NOMO-1 (cell line): ENCODE data around the gene BCAS3.
A peak's percentile ranks its signal among the peaks of the same experiment; 100 is the strongest.

Experiments used
- DNase-seq, 2 experiments: peaks; one replicate each; lab custom pipeline; 2025; ENCODE audit not compliant: unreplicated experiment in 2 of 2; lab: John Stamatoyannopoulos, UW

Gene BCAS3

GRCh38 chr17:61384692-61385576 lies 707.3 kb downstream of the BCAS3 start:
- DNase-seq = no peak

- DNase-seq = no peak
Measured at GRCh38 chr17:61385577-61386236, 708.1 kb downstream of the BCAS3 start.

- DNase-seq = no peak
Measured at GRCh38 chr17:61386251-61386650, 708.6 kb downstream of the BCAS3 start.

- no peak for DNase-seq
Measured at GRCh38 chr17:61387011-61387410, 709.4 kb downstream of the BCAS3 start.

GRCh38 chr17:61387511-61388305 lies 710.1 kb downstream of the BCAS3 start:
- no peak for DNase-seq

DNA sequence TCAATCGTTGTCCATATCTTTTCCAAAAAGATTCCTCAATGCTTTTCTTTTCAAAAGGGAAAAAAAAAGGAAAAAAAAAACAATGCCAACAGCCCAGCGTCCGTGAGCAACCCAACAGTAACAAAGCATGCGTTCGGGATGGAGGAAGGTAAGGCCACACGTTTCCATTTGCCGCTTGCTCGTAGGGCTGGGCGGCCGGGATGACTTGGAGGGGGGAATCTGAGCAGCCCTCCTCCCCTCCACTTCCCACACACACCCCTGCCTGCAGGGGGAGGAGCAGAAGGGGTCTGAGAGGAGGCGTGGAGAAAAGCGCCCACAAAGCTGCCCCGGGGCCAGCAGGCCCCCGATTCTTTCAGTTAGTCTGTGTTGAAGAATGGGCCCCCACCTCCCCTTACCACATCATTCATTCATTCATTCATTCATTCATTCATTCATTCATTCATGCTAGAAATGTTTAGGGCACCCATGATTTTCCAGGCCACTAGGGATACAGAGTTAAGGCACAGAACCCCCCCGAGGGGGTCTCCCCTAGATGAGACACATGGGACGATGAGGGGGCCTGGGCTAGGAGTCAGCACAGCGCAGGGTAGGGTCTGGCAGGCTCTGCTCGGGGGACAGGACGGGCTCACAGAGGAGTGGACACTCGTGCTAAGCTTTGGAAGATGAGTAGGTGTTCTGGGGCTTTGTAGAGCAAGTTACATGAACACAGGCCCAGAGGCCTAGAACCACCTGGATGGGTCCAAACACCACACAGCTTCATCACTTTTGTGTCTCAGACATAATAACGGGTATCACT lies 711.1 kb downstream of the BCAS3 start:
- DNase-seq = no peak

DNA sequence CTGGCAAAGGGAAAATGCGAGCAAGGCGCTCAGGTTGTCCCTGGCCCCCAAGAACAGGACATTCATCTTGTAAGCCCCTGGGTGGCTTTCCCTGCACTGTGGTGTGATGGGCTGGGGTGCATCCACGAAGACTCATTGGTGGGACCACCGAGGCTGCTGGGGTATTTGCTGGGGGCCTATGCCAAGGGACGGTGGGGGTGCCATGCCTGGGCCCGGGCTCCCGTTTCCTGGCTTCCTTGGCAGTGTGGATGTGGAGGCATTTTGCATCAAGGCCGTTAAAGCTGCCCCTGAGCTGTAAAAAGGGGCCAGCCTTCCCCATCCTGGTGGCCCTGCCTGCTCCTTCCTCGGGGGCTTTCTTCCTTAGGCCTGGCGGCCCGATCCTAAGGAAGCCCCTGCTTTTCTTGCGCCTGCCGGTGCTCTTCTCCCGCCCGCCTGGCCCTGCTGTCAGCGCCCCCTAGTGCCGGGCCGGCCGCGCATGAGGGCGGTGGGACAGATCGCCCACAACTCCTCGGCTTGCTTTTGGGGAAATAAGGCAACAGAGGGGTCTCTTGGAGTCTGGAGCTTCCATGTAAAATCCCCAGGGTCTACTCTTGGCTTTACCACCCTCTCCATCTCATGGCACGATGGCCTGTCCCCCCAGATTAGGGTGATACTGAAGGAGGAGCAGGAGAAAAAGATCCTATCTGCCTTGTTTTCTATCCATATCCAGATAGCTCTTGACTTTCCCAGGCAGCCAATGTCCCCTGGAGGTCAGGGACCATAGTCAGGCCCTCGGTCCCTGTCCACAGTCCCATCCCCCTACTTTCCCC lies 712.2 kb downstream of the BCAS3 start:
- peak in 1 of 2 experiments; percentile 44 for DNase-seq

DNA sequence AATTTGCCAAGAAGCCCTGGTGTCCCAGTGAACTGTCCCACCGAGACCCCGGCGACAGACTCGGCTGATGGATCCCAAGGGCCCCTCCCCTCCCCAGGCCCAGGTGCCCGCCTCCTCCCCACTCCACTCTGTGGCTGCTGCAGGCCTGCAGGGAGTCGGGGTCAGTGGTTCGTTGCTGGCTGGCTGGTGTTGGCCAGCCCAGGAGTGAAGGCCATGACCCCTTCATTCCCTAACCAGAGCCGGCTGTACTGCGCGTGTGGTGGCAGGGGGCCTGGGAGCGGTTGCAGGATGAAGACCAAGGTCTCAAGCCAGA lies 712.8 kb downstream of the BCAS3 start:
- no peak for DNase-seq

GRCh38 chr17:61391595-61392291 lies 714.1 kb downstream of the BCAS3 start:
- DNase-seq = no peak

- DNase-seq = no peak
Measured at GRCh38 chr17:61392679-61393078, 715.0 kb downstream of the BCAS3 start.

DNA sequence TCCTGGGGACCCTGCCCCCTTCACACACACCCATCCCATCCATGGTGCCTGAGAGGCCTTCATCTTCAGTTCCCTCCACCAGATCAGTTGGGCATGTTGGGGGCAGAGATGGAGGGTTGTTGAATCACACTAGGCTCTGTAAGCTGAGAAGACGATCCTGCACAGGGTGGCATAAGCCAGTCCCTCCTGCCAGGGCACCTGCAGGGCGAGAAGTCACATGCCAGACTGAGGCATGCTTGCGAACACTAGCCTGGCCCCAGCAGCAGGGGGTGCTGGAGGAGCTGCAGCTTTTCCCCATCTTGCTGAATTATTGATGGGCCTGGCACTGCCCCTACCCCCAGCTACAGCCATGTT lies 715.9 kb downstream of the BCAS3 start:
- no peak for DNase-seq

- DNase-seq = no peak
Measured at GRCh38 chr17:61393904-61394629, 716.4 kb downstream of the BCAS3 start.

DNA sequence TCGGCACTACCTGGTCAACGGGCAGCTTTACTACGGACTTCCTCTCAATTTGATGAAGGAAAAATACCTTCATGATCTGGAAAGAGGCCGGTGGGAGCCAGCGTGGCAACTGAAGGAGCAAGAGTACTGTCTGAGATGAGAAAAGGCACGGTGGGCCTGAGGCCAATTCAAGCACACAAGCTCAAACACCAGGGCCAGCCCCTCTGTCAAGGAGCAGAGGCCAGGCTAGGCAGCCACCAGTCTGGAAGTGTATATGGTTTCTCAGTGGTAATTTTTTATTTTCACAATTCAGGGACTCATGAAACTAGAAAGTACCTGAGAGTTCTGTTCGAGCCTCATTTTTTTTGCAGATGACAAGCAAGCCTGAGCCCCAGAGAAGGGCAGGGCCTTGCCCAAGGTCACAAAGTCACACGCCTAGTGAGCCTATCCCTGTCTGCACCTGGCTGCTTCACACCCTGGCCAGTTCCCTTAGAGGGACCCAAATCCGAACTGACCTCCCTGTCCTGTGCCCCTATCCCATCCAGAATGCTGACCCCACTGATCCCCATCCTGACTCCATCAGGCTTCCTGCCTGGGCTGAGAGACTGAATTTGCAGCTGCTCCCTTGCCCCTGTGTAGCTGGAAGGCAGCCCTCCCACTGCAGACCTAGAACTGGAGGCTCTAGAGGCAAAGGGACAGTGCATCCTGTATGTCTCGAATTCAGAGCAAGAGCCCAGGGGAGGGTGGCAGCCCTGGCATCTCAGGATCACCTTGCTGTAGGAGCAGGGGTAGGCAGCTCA lies 717.2 kb downstream of the BCAS3 start:
- DNase-seq = no peak

DNA sequence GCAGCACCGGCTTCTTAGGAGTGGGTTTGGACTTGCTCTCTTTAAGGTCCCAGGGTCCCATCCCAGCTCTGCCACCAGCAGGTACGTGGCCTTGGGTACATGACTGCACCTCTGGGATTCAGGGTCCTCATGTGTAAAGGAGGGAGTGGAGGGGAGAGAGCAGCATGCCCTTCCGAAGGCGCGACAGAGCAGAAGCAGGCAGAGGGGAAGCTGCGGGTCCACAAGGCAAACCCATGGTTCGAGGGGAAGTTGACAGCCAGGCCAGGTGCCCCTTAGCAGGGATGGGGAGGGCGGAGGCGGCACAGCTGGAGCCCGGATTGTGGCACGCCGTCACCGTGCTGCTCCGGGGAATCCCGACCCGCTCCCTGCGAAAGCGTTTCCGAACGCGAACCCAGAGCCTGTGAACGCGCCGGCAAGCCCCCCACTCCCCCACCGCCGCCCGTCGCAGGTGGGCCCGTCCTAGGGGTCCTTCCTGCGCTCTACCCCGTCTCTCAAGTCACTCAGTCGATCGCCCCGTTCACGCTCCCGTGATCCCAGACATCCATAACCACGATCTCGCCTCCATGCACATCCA lies 717.8 kb downstream of the BCAS3 start:
- no peak for DNase-seq

GRCh38 chr17:61395983-61396585 lies 718.4 kb downstream of the BCAS3 start:
- no peak for DNase-seq

DNA sequence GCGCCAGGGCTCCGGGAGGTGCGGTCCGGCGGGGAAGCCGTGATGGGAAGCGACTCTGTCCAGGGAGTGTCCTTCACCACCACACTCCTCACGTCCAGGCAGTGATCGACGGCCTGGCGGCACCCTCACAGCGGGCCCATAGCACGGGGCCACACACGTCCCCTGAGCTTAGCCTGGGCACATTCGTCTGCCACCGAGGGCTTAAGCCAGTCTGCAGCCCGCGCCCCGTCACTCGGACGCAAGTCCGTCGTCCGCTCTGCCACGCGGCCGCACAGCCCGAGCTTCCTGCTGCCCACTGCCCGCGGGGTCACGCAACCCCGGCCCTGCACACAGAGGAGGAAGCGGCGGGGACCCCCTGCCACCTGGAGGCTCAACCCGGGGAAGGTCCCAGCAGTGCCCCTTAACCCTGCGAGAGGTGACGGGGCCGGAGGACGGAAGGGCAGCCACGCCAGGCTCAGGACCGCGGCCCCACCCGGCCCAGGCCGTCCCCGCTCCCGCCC lies 719.0 kb downstream of the BCAS3 start:
- DNase-seq = no peak
